HG03196 (cell line): ENCODE data around the gene SLC22A4.

ENCODE experiments used
- ATAC-seq: cut with Tn5 transposase; IDR thresholded peaks from one replicate; pipeline ENCODE4 v1.9.1; 2021; ENCODE audit not compliant: unreplicated experiment

SLC22A4 gene

DNA sequence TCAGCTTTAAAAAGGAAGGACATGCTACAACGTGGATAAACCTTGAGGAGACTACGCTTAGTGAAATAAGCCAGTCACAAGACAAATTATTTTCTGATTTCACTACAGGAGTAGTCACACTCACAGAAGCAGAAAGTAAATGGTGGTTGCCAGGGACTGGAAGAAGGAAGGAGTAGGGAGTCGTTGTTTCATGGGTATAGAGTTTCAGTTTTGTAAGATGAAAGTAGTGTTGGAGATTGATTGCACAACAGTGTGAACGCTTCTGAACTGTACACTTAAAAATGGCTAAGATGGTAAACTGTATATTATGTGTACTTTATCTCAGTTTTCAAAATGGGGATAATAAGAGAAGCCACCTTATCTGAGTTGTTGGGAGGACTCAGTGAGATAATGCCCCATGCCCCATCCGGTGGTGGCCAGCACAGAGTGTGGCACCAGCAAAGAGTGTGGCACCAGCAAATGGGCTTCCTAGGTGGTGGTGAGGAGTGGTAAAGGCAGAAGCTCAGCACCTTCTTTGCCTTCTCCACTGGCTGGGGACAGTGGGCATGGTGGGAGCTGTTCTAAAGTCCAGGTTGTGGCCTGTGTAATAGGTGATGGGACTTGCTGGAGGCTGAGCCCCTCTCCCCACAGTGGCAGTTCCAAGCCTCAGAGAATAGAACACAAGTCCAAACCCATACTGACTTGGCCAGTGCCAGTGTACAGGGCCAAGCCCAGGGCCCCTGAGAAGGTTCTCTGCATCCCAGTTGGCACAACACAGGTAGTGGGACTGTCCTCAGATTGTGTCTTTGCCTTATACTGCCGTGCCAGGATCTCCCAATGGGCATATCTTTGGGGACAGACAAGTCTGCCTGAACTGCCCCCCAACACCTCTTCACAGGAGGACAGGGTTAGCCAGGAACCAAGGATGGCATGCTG, 4.4 kb downstream of the SLC22A4 start:
- no peak for ATAC-seq

DNA sequence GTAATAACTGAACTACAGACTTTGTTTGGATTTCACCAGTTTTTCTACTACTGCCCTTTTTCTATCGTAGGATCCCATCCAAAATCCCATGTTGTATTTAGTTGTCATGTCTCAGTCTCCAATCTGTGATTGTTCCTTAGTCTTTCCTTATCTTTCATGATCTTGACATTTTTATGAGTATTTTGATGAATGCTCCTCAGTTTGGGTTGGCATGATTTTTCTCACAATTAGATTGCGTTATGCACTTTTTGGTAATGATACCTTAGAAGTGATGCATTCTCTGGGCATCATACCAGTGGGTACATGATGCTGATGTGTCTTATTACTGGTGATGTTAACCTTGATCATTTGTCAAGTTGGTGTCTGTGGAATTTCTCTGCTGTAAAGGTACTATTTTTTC, 5.7 kb downstream of the SLC22A4 start:
- no peak for ATAC-seq

DNA sequence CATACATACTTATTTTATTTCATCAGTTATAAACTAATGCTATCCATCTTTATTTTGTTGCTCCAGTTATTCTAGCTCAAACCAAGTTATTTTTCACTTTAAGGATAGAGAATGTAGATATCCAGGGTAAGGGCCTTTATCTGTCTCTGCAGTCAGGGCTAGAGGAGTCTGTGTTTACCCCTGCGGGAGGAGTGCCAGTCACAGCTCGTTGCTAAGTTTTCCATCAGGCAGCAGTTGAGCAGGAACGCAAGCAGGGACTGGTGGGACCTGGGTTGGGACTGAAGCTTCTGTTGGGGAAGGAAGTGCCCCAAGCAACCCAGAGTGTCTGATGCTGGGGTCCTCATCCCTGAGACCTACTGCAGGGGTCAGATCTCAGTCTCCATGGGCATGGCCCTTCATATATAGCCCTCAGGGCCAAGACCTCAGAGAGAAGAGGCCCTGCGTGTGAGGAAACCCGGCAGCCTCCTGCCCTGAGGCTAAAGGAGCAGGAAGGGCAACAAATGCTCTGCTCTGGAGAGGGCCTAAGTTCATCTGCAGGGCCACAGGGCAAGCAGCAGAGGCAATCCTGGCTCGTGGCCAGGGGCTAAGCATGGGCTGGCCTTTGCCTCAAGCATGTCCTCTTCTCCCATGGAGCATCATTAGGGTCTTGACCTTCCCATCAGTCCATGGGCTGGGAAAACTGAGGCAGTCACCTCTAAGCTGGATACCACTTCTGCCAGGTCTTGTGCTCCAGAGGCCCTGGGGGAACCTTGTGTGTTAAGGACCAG, 6.6 kb downstream of the SLC22A4 start:
- no peak for ATAC-seq

DNA sequence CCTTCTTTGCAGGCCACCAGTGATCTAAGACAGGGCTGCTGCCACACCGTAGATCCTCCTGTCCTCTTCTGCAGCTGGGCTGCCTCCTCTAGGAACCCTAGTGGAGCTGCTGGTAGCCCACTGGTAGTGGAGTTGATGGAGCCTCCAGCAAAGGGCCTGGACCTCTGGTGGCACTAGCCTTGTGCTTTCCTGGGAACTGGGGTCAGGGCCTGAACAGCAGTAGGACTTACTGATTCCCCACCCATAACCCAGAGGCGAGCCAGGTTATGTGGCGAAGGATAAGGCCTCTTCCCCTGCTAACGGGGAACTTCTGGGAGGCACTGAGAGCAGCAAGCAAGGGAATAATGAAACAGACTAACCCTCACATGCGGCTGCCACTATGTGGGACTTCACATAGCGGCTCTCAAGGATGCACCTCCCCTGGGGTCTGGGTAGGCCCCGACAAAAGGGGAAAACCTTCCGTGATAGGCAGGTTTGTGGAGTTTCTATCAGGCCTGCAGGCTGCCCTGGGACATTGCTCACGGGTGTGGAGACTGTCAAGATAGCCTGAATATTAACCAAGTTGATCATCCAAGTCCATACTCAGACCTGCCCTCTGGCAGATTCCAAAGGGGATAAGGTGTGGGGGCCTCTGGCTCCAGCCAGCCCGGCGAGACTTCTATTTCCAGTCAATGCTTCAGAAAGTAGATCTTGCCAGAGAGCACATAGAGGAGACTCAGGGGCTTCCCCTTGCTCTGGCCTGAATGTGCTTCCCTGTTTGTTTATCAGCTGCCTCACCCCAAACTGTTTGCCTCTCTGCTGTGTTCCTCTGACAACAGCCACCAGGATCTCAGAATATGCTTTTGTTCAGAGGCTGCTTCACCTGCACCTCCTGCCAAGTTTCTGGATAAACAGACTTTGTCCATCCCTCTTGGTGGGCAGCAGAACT, 7.4 kb downstream of the SLC22A4 start:
- ATAC-seq: no peak

DNA sequence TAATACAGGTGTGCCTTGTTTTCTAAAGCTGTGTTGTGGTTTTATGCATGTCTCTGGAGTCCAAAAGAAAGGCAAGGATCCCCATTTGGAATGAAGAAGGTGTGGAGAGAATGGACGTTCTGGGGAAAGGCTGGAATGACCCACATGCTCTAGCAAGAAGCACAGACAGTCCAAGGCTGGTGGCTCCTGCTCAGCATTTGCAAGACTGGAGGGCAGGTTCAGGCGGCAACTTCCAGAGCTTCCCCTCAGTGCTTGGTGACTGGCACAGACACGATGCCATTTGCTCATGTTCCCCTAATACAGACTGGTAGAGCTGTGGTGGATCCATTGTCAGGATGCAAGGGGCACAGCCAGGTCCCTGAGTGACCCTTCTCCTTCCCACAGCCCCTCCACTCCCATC, 8.2 kb downstream of the SLC22A4 start:
- ATAC-seq: no peak

DNA sequence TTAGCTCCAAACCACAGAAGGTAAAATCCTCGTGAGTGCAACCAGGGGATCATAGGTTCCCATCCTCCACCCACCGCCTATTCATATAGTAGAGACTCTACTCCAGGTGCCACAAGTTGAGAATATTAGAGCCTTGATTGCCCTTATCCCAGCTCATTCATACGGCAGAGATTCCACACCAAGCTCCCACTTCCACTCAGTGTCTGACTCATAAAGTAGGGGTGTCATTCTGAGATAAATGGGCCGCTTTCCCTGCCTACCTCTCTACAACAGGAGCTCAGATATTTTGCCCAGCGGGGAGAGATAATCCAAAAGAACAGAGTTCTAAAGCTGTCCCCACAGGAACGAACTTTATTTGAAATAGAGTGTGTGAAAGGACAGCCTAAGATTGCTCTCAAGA, 9.4 kb downstream of the SLC22A4 start:
- no peak for ATAC-seq

DNA sequence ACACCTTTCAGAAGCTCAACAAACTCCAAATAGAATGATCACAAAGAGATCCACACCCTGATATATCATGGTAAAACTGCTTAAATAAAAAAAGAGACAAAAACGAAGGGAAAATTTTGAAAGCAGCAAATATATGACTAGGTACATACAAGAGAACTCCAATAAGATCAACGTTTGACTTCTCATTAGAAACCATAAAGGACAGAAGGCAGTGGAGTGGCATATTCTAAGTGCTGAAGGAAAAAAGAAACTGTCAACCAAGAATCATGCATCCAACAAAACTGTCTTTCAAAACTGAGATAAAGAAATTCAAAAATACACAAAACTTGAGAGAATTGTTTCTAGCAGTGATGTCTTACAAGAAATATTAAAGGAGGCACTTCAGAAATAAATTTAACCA, 11.2 kb downstream of the SLC22A4 start:
- no peak for ATAC-seq

DNA sequence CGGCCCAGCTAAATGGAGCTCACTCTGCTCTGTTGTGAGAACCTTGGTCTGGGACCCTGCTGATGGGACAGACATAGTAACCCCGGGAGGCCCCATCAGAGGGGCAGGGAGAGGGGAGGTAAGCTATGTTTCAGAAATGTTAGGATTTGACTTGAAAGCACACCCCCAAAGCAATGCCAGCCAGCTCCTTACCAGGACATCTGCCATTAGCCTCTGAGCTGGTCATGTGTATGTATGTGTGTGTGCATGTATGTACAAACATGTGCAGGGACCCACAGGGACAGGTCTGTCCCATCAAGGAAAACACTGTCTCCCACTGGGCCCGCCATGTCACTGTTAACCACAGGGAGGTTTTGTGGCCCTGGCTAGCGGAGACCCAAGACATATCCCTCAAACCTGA, 14.5 kb downstream of the SLC22A4 start:
- ATAC-seq: no peak

DNA sequence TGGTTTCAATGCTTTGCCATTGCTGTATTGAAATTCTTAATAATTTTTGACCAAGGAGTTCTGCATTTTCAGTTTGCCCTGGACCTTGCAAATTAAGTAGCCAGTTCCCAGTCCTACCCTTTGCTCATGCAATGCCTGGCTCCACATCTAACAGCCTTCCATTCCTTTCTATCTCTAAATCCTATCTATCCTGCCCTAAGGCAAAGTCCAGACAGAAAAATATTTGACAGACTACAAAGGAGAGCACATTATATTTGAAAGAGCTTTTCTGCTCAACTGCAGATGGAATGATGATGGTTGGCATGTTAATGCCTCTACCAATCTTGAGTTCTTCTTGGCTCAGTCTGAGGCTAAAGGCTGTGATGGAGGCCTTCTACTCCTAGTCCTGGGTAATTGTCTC, 15.5 kb downstream of the SLC22A4 start:
- ATAC-seq: no peak

DNA sequence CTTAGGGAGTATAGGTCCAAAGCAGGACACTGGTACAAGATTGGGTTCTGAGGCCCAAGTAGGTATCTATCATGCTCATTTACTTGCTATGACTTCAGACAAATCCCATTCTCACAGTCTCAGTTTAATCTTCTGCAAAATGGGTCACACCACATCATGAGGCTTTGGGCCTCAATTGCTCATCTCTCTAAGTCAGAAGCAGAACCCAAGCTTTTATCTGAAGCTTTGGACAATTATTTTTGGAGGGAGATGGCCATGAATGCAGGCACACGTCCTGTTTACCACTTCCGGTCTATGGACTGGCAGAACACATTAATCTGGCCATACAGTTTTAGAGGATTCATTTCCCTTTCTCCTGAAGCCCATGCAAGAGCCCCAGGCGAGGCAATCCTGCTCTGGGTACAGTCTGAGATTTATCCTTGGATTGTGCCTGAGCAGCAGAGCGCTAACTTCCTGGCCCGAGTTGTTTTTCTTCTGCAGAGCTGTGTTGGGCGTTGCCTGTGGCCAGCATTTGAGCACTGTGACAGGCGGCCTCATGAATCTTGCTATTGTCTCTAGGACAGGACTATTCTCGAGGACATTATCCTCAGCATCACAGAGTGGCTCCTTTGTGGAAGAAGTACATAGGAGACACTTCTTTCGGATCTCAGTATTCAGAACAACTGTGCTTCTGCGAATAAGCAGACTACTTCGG, 16.1 kb downstream of the SLC22A4 start:
- no peak for ATAC-seq

DNA sequence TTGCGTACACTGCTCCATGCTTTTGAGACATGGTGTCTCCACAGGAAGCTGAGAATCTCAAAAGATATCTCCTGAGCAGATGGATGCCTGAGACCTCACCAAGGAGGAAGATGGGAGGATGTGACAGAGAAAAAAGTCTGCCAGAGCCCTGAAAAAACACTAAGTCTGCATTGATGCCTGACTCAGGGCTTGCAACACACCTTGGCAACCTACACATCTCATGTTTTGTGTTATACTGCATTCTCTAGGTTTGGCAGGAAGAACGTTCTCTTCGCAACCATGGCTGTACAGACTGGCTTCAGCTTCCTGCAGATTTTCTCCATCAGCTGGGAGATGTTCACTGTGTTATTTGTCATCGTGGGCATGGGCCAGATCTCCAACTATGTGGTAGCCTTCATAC, 19.2 kb downstream of the SLC22A4 start:
- ATAC-seq: no peak

DNA sequence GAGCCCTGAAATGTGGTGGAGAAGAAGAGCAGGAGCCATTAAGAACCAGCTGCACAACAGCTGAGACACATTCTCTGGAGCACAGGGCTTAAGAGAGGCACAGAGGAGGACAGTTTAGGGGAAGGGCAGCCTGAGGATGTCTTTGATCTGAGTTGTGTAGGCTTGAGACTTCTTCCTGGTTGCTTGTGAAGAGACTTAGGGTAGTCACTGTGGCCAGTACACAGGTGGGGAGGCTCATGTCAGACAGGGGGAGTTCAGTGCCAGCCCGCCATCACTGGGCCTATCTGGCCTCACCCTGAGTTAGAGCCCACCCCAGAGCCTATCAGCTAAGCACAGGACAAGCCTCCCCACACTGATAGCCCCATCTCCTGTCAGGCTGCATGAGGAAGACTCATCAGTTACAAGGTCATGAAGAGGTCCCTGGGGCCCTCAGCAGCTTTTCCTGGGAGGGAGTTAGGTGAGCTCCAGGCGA, 19.8 kb downstream of the SLC22A4 start:
- ATAC-seq: no peak

DNA sequence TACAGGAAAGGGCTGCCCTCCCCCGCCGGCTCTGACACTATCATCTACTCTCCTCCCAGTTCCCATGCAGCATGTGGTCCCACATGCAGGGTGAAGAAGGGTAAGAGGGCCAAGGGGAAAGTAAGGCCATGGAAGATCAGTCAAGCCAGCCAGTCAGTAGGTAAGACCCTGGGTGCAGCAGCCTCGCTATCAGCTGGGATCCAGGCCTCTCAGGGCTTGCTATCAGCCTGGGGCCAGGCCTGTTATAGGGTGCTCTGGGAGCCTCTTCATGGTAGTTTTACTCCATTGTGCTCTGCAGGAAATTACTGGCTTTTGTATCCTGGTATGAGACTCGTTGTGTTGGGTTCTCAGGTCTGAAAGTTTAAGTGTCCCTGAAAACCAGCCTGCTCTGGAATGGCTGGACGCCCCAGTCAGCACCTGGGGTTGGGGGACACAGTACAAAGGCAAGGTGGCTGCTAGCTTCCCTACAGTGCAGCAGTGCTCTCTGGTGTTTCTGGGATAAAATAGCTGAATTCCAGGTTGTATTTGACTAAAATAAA, 21.4 kb downstream of the SLC22A4 start:
- ATAC-seq: no peak

DNA sequence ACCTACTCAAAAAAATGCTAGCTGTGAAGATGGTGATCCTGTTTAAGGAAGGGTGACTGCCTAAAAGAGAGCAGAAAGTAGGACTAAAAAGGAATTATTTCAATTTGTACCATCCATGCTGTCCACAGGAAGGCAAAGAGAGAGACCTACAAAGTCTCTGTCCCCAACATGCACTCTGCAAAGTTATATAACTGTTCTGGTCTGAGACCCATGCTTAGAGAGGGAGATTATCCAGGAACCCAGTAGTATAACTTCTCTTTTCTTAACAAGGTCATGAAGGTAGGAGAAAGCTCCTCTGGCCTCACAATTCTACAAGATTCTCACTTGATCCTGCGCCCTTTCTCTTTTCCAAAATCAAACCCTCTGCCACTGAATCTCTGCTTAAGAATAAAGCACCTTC, 25.8 kb downstream of the SLC22A4 start:
- no peak for ATAC-seq

DNA sequence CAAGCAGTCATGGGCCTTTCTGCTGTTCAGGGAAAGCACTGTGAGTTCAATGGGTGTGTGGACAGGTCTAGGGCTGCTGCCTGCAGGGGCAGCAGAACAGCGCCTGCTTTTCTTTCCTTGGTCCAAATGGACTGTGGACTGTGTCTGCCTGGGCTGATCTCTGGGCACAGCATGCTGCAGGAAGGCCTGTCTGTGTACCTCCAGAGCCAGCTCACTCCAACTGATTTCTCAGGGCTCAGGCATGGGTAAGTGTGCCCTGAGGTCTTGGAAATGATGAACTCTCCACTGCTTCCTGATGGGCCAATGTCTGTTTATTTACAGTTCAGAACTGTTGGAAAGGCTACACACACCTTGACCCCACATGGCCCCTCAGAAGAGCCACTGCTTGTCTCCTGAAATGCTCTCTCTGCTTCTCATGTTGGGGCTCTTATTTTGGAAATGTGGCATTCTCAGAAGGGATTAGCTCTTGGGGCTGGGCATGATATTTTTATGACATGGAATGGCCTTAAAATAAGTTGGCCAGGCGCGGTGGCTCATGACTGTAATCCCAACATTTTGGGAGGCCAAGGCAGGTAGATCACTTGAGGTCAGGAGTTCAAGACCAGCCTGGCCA, 27.0 kb downstream of the SLC22A4 start:
- ATAC-seq: no peak

DNA sequence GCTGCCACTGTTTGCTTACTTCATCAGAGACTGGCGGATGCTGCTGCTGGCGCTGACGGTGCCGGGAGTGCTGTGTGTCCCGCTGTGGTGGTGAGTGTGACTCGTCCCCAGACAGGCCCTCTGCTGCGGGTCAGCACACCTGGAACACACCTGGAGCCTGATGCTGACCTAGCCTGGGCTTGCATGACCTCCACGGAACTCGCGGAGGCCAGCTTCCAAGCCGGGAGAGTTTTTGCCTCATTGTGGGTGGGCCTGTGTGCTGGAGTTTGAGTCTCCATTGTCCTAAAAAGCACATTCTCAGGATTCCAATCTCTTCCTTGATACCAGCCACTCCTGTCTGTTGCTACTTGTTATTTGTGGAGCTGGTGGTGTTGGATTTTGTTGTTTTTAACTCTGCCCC, 28.1 kb downstream of the SLC22A4 start:
- no peak for ATAC-seq

DNA sequence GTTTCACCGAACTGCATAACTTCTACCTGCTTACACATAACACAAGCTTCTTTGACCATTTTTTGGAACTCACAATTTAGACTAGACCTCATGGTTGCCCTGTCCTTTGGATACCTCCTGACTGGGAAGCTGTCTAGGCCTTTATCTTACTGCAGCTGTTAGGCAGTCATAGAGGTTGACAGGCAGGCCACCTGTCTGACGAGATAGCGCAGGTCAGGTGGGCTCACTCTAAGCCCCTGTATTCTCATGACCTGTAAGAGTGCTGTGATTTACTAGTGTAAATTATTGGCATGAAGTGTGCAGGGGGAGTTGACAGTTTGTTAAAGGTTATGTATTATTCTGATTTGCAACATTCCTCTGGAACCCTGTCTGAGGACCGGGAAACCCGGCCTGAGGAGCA, 29.0 kb downstream of the SLC22A4 start:
- no peak for ATAC-seq

DNA sequence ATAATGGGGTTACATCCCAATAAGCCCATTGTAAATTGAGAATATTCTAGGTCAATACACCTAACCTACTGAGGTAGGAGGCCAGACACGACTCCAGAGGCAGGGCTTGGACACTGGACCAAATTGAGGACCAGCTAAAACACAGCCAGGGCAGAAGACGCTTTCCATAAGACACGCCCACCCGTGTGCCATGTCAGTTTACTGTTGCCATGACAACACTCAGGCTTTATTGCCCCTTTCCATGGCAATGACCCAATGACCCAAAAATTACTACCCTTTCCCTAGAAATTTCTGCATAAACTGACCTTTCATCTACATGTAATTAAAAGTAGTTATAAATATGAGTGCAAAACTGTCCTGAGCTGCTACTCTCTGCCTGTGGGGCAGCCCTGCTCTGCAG, 31.5 kb downstream of the SLC22A4 start:
- ATAC-seq: no peak

DNA sequence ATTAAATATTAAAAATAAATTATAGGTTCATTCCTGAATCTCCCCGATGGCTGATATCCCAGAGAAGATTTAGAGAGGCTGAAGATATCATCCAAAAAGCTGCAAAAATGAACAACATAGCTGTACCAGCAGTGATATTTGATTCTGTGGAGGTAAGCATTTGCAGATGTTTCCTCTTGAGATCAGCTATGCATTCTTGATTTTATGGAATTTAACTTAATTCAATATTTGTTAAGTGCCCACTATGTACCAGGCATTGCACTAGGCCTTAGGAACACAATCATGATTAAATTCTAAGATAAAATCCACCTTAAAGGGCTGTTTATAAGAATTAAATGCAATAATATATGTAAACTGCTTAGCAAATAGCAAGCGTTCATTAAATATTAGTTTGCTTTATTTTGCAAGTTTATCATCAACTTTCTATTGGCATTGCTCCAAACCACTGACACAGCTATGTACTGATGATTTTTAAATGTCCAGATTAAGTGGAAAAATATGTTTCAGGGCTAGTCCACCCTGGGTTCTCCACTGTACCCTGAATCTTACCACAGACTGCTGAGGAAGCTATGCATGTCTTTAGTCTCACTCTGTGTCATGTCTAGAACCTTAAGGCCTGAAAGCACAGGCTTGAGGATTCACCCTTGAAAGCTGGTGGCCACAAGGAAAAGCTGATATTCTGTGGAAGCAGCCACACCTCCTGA, 33.2 kb downstream of the SLC22A4 start:
- no peak for ATAC-seq
